Ascending aorta (tissue), 2 donors: ENCODE data around the gene TBC1D25. TPM values are rescaled to one million over a fixed set of nuclear protein-coding genes. Genes with fewer than 3 reads are reported as not detected.

Experiments used
- DNase-seq, 2 donors: peaks; one replicate each; pipeline ENCODE4 v3.0.0-alpha.2; 2019; ENCODE audit warnings: low spot score in 2 of 2
- H3K27ac ChIP-seq, 2 donors: fragments of 200-600 bp; sonication (generic); one replicate each; pipeline ENCODE4 v1.5.1; 2016 to 2017; ENCODE audit warnings: mild to moderate bottlenecking in 1 of 2
- H3K27me3 ChIP-seq: fragments of 200-600 bp; sonication (generic); one replicate; pipeline ENCODE4 v1.5.1; 2017
- H3K36me3 ChIP-seq, 2 donors: fragments of 200-600 bp; sonication (generic); one replicate each; pipeline ENCODE4 v1.5.1; 2016
- H3K4me1 ChIP-seq, 2 donors: fragments of 200-600 bp; sonication (generic); one replicate each; pipeline ENCODE4 v1.5.1; 2016 to 2017; ENCODE audit warnings: mild to moderate bottlenecking in 1 of 2
- H3K4me3 ChIP-seq, 2 donors: fragments of 200-600 bp; sonication (generic); one replicate each; pipeline ENCODE4 v1.5.1; 2016 to 2017; ENCODE audit warnings: mild to moderate bottlenecking in 1 of 2
- H3K9me3 ChIP-seq, 2 donors: fragments of 200-600 bp; sonication (generic); one replicate each; pipeline ENCODE4 v1.5.1; 2016
- CTCF ChIP-seq, 3 experiments: fragments of 200-600 bp in 2 of 3; fragments of 450-650 bp in 1 of 3; sonication (generic) in 2 of 3; IDR thresholded peaks; one replicate each; pipeline ENCODE4 v1.5.1; 2016 to 2019; ENCODE audit warnings: antibody characterized with exemption in 3 of 3, mild to moderate bottlenecking in 1 of 3, moderate library complexity in 1 of 3
- intact Hi-C: fragments of 100-400 bp; cut with DNase I; formaldehyde crosslinking; loops from one replicate; pipeline ENCODE4 v1.15.1; 2023
- total RNA-seq: library from RNA; depleted of rRNA; stranded (reverse); fragments of >200 nt; gene quantifications from one replicate; pipeline ENCODE4 v1.1.0, GENCODE V29; 2016

The TBC1D25 gene
- total RNA-seq, 1 donor from 2014 or later: 8.2 TPM

- Histone ChIP-seq H3K9me3 (no peaks in the 10 kb centered on the region), H3K4me1 (no peaks in the 10 kb centered on the region), H3K27ac (no peak overlapping the region), H3K27me3 (no peaks in the 10 kb centered on the region), H3K36me3 (no peaks in the 10 kb centered on the region), H3K4me3 (no peak overlapping the region)
- TF ChIP-seq CTCF (IDR thresholded peaks at IDR 0.05): no peak
- no peak for DNase-seq
- intact Hi-C loops: no loop called here
Observed at GRCh38 chrX:48584698-48585097, 45.2 kb downstream of the TBC1D25 start.

- no peak for TF ChIP-seq CTCF (IDR thresholded peaks at IDR 0.05)
- Histone ChIP-seq H3K4me1 (no peaks in the 10 kb centered on the region), H3K36me3 (no peaks in the 10 kb centered on the region), H3K27ac (no peak overlapping the region), H3K27me3 (no peaks in the 10 kb centered on the region), H3K4me3 (no peak overlapping the region), H3K9me3 (no peaks in the 10 kb centered on the region)
- intact Hi-C loops: no loop called here
- DNase-seq: no peak
Observed at GRCh38 chrX:48589482-48590162, 50.1 kb downstream of the TBC1D25 start.

GRCh38 chrX:48590203-48591103 is 50.9 kb downstream of the TBC1D25 start:
- no peaks in the 10 kb centered on the region for H3K9me3 ChIP-seq
- H3K27me3 ChIP-seq: no peaks in the 10 kb centered on the region
- no peaks in the 10 kb centered on the region for H3K4me1 ChIP-seq
- no peak for DNase-seq
- H3K27ac ChIP-seq: no peak overlapping the region
- no peaks in the 10 kb centered on the region for H3K36me3 ChIP-seq
- no peak for TF ChIP-seq CTCF (IDR thresholded peaks at IDR 0.05)
- intact Hi-C loops: no loop called here
- H3K4me3 ChIP-seq: no peak overlapping the region

- Histone ChIP-seq H3K36me3 (no peaks in the 10 kb centered on the region), H3K4me1 (no peaks in the 10 kb centered on the region), H3K4me3 (no peak overlapping the region), H3K27ac (no peak overlapping the region), H3K9me3 (no peaks in the 10 kb centered on the region), H3K27me3 (no peaks in the 10 kb centered on the region)
- no peak for TF ChIP-seq CTCF (IDR thresholded peaks at IDR 0.05)
- DNase-seq: no peak
- intact Hi-C loops: no loop called here
Observed at GRCh38 chrX:48591255-48591791, 51.8 kb downstream of the TBC1D25 start.

GRCh38 chrX:48592971-48593370 is 53.5 kb downstream of the TBC1D25 start:
- intact Hi-C loops: no loop called here
- no peak for TF ChIP-seq CTCF (IDR thresholded peaks at IDR 0.05)
- H3K27me3 ChIP-seq: no peaks in the 10 kb centered on the region
- H3K4me3 ChIP-seq: no peak overlapping the region
- no peaks in the 10 kb centered on the region for H3K36me3 ChIP-seq
- H3K4me1 ChIP-seq: no peaks in the 10 kb centered on the region
- DNase-seq: no peak
- H3K27ac ChIP-seq: no peak overlapping the region
- no peaks in the 10 kb centered on the region for H3K9me3 ChIP-seq
